ENCODE measurements around the gene PSMB2. TPM values are rescaled to one million over a fixed set of nuclear protein-coding genes. Genes with fewer than 3 reads are reported as not detected.
"Not testable (repeated sequence)": the region's sequence is repeated elsewhere in the genome, so short reads cannot be mapped to it uniquely, and the experiment has no call there.

PSMB2 gene
- total RNA-seq = 39.9 TPM
- long read RNA-seq, transcript PSMB2-201 (6 exons, 2,701 nt) = major isoform, 56 of 56 reads
- long read RNA-seq, partial matches to known transcripts = 0 of 56 reads
- long read RNA-seq, other reads (novel, unspliced or antisense) = 0 of 56 reads

DNA sequence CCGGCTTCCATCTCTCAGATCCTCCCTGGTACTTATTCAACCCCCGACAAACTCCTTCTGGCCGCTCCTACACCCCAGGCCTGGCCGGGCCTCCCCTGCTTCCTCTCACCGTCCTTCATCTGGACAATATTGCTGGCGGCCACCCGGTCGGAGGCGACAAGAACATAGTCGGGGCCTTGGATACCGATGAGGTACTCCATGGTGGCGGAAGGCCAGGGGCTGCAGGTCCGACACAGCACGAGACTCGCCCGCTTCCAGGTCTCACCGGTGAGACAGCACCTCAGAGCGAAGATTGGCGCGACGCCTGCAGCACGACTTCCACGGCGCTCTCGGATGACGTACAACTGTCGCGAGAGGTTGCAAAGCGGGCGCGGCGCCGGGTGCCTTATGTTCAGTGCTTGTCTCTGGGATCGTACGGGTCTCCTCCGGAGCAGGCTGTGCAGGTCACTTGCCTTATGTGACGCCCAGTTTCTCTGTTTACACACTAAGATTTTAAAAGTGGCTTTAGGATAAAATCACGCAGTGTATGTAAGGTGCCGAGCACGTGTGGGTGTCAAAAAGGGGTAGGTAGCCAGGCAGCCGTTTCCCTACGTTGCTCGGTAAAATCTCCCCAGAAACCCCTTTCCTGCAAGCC lies at the start of gene PSMB2:
Gene PSMB2 (minus strand): TSS at position 294 of the 634 bp plus-strand sequence. CDS start 94 bp downstream, at position 200.
- peak within 1 kb of the TSS; percentile 89 for H3K27ac ChIP-seq (replicated peaks)
- intact Hi-C loops (cut with micrococcal nuclease) = no loop called here
- peaks cover 60% of the 10 kb centered on the region for H3K4me1 ChIP-seq
- peak within 1 kb of the TSS; percentile 91 for H3K4me3 ChIP-seq
- H3K27me3 ChIP-seq (ENCODE audit: low read depth) = peaks cover 8% of the 10 kb centered on the region
- no peaks in the 10 kb centered on the region for H3K9me3 ChIP-seq (replicated peaks)
- TF ChIP-seq, protein P1, sequence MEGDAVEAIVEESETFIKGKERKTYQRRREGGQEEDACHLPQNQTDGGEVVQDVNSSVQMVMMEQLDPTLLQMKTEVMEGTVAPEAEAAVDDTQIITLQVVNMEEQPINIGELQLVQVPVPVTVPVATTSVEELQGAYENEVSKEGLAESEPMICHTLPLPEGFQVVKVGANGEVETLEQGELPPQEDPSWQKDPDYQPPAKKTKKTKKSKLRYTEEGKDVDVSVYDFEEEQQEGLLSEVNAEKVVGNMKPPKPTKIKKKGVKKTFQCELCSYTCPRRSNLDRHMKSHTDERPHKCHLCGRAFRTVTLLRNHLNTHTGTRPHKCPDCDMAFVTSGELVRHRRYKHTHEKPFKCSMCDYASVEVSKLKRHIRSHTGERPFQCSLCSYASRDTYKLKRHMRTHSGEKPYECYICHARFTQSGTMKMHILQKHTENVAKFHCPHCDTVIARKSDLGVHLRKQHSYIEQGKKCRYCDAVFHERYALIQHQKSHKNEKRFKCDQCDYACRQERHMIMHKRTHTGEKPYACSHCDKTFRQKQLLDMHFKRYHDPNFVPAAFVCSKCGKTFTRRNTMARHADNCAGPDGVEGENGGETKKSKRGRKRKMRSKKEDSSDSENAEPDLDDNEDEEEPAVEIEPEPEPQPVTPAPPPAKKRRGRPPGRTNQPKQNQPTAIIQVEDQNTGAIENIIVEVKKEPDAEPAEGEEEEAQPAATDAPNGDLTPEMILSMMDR (IDR thresholded peaks at IDR 0.05; ENCODE audit: borderline replicate concordance) = no peak
- DNase-seq = peak; percentile 97
- H3K36me3 ChIP-seq = no peaks in the 10 kb centered on the region

DNA sequence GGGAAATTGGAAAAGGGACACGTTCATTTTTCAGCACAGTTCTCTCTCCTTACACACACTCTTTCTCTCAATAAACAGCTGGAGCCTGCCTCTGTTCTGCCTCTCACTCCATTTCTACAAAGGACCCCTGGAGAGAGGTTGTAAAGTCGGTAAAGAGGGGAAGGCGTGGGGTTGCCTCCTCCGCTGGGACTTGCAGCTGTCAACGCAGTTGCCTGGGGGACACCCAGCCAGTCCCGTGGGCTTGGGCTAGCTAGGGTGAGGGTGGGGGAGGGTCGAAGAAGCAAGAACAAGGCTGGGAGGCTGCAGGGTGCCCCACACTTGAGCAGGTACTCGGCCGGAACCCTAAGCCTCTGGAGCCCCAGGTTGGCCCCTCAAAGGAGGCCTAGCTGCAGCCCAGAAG lies 49.8 kb upstream of the PSMB2 start:
- Histone ChIP-seq H3K4me3 (no peak overlapping the region), H3K36me3 (no peaks in the 10 kb centered on the region), H3K27ac (replicated peaks) (no peak overlapping the region), H3K4me1 (no peaks in the 10 kb centered on the region), H3K9me3 (replicated peaks) (no peaks in the 10 kb centered on the region), H3K27me3 (ENCODE audit: low read depth) (peaks cover 79% of the 10 kb centered on the region)
- intact Hi-C loops (cut with micrococcal nuclease) = no loop called here
- no peak for DNase-seq
- TF ChIP-seq, protein P1 (IDR thresholded peaks at IDR 0.05; ENCODE audit: borderline replicate concordance) = no peak

DNA sequence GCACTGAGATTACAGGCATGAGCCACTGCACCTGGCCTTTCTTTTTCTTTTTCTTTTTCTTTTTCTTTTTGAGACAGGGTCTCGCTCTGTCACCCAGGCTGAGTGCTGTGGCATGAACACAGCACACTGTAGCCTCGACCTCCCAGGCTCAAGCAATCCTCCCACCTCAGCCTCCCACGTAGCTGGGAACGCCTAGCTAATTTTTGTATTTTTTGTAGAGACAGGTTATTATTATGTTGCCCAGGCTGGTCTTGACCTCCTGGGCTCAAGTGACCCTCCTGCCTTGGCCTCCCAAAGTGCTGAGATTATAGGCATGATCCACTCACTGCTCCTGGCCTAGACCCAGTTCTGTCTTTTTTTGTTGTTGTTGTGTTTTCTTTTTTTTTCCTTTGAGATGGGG lies 48.8 kb upstream of the PSMB2 start:
- H3K4me3 ChIP-seq; intact Hi-C loops (cut with micrococcal nuclease); H3K9me3 ChIP-seq (replicated peaks); H3K4me1 ChIP-seq; DNase-seq; H3K27ac ChIP-seq (replicated peaks); H3K36me3 ChIP-seq: not testable (repeated sequence)
- peaks cover 79% of the 10 kb centered on the region for H3K27me3 ChIP-seq (ENCODE audit: low read depth)

DNA sequence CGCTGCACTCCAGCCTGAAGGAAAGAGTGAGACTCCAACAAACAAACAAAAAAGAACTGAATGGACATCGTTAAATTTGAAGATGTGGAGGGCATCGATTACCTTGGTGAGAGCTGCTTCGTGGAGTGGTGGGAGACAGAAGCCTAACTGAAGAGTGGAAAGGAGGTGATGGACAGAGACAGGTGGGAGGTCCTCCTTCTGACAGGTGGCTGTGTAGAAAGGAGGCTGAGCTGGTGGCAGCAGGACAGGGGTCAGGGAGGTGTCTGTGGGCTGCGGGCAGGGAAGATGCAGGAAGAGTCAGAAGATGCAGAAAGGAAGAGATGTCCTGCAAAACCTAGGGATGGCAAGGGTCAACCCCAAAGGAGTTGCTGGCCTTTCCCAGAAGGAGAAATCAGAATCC lies 46.8 kb upstream of the PSMB2 start:
- no peaks in the 10 kb centered on the region for H3K4me1 ChIP-seq
- peaks cover 82% of the 10 kb centered on the region for H3K27me3 ChIP-seq (ENCODE audit: low read depth)
- no peak for DNase-seq
- TF ChIP-seq, protein P1 (IDR thresholded peaks at IDR 0.05; ENCODE audit: borderline replicate concordance) = no peak
- intact Hi-C loops (cut with micrococcal nuclease) = no loop called here
- no peak overlapping the region for H3K4me3 ChIP-seq
- H3K27ac ChIP-seq (replicated peaks) = no peak overlapping the region
- no peaks in the 10 kb centered on the region for H3K36me3 ChIP-seq
- no peaks in the 10 kb centered on the region for H3K9me3 ChIP-seq (replicated peaks)

DNA sequence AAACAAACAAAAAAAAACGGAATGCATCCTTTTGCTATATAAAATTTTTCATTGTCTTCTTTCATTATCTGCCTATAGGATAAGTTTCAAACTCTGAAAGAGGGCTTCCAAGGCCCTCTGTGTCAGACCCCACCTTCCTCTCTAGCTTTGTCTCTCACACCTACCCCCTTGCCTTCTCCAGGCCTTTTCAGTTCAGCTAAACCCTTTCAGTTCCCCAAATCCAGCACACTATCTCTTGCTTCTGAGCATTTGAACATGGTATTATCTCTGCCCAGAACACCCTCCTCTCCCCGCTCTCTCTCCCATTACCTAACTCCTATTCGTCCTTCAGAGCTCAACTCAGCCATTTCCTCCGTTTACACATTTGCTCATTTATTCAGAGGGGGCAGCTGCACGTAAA lies 41.7 kb upstream of the PSMB2 start:
- TF ChIP-seq, protein P1 (IDR thresholded peaks at IDR 0.05; ENCODE audit: borderline replicate concordance) = no peak
- peaks cover 84% of the 10 kb centered on the region for H3K27me3 ChIP-seq (ENCODE audit: low read depth)

DNA sequence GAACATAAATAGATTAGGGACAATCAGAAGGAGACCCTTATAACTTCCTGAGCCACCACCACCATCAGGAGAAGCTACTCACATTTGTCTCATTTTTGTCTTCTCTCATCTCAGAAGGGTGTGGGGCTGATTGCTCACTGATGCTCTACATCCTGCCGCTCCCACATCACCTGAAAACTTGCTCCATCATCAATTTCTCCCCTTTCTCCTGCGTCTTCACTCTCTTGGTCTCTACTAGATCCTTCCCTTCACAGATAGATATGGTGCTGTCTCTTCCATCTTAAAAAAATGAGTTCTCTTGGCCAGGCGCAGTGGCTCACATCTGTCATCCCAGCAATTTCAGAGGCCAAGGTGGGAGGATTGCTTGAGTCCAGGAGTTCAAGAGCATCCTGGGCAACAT lies 38.9 kb upstream of the PSMB2 start:
- no peak for DNase-seq
- TF ChIP-seq, protein P1 (IDR thresholded peaks at IDR 0.05; ENCODE audit: borderline replicate concordance) = no peak
- Histone ChIP-seq H3K36me3 (no peaks in the 10 kb centered on the region), H3K9me3 (replicated peaks) (no peaks in the 10 kb centered on the region), H3K4me3 (no peak overlapping the region), H3K27me3 (ENCODE audit: low read depth) (peaks cover 73% of the 10 kb centered on the region), H3K4me1 (no peaks in the 10 kb centered on the region), H3K27ac (replicated peaks) (no peak overlapping the region)
- intact Hi-C loops (cut with micrococcal nuclease) = no loop called here

More for the DNA sequence above, 41.7 kb upstream of the PSMB2 start:
- H3K9me3 ChIP-seq (replicated peaks) = no peaks in the 10 kb centered on the region
- H3K4me1 ChIP-seq = no peaks in the 10 kb centered on the region
- H3K36me3 ChIP-seq = no peaks in the 10 kb centered on the region
- H3K4me3 ChIP-seq = no peak overlapping the region
- no peak overlapping the region for H3K27ac ChIP-seq (replicated peaks)
- DNase-seq = no peak
- intact Hi-C loops (cut with micrococcal nuclease) = no loop called here

Data from left ventricle myocardium inferior (tissue), 1 donor.